SK-N-SH treated with all-trans-retinoic acid at 6 μM for 48 hours (cell line): Measurements from ENCODE around the gene RACK1.

Experiments
- ATAC-seq: fragments of 200-7000 bp; cut with Tn5 transposase; 3 replicates; pipeline ENCODE4 v1.9.1; 2020; ENCODE audit warnings: mild to moderate bottlenecking, moderate library complexity
- ARNTL ChIP-seq: fragments of 450-650 bp; formaldehyde crosslinking; IDR thresholded peaks from 2 replicates; pipeline ENCODE4 v1.5.0; 2020; ENCODE audit warnings: low read depth, mild to moderate bottlenecking, moderate library complexity, borderline replicate concordance
- BACH2 ChIP-seq: fragments of 250-450 bp; sonication (Bioruptor Pico); IDR thresholded peaks from 2 replicates; pipeline ENCODE4 v1.9.0; 2021; ENCODE audit warnings: mild to moderate bottlenecking, borderline replicate concordance
- CREB5 ChIP-seq: fragments of 250-450 bp; sonication (Bioruptor Pico); IDR thresholded peaks from 2 replicates; pipeline ENCODE4 v1.5.1; 2020; ENCODE audit warnings: low read depth, mild to moderate bottlenecking, moderate library complexity
- CSDC2 ChIP-seq: fragments of 250-450 bp; sonication (Bioruptor Pico); IDR thresholded peaks from 2 replicates; pipeline ENCODE4 v1.5.0; 2020; ENCODE audit warnings: mild to moderate bottlenecking, moderate library complexity
- ESRRG ChIP-seq: fragments of 250-450 bp; sonication (Bioruptor Pico); IDR thresholded peaks from 2 replicates; pipeline ENCODE4 v1.6.1; 2021; ENCODE audit warnings: mild to moderate bottlenecking
- GLIS3 ChIP-seq: fragments of 250-450 bp; sonication (Bioruptor Pico); IDR thresholded peaks from 2 replicates; pipeline ENCODE4 v1.5.0; 2020; ENCODE audit warnings: mild to moderate bottlenecking, moderate library complexity
- ISL1 ChIP-seq: fragments of 250-450 bp; sonication (Bioruptor Pico); IDR thresholded peaks from 2 replicates; pipeline ENCODE4 v2.1.2; 2022; ENCODE audit warnings: mild to moderate bottlenecking, moderate library complexity
- OSR1 ChIP-seq: fragments of 250-450 bp; sonication (Bioruptor Pico); IDR thresholded peaks from 2 replicates; pipeline ENCODE4 v1.8.0; 2022; ENCODE audit warnings: moderate library complexity, mild to moderate bottlenecking, inconsistent platforms
- PPARA ChIP-seq: fragments of 250-450 bp; sonication (Bioruptor Pico); IDR thresholded peaks from 2 replicates; pipeline ENCODE4 v1.5.0; 2020; ENCODE audit warnings: mild to moderate bottlenecking, borderline replicate concordance
- RARB ChIP-seq: fragments of 250-450 bp; sonication (Bioruptor Pico); IDR thresholded peaks from 2 replicates; pipeline ENCODE4 v1.8.0; 2021; ENCODE audit warnings: mild to moderate bottlenecking, moderate library complexity
- SNAI2 ChIP-seq: fragments of 250-450 bp; sonication (Bioruptor Pico); IDR thresholded peaks from 2 replicates; pipeline ENCODE4 v1.5.0; 2020; ENCODE audit warnings: mild to moderate bottlenecking, moderate library complexity
- TCF4 ChIP-seq: fragments of 250-450 bp; sonication (Bioruptor Pico); IDR thresholded peaks from 2 replicates; pipeline ENCODE4 v1.8.0; 2021; ENCODE audit warnings: mild to moderate bottlenecking, moderate library complexity, borderline replicate concordance
- TOX ChIP-seq: fragments of 250-450 bp; sonication (Bioruptor Pico); IDR thresholded peaks from 2 replicates; pipeline ENCODE4 v1.8.0; 2021; ENCODE audit warnings: mild to moderate bottlenecking, moderate library complexity, borderline replicate concordance
- ZC3H10 ChIP-seq: fragments of 250-450 bp; sonication (Bioruptor Pico); IDR thresholded peaks from 2 replicates; pipeline ENCODE4 v1.5.1; 2021; ENCODE audit warnings: mild to moderate bottlenecking, moderate library complexity
- ZFP3 ChIP-seq: fragments of 250-450 bp; sonication (Bioruptor Pico); IDR thresholded peaks from 2 replicates; pipeline ENCODE4 v1.5.0; 2020; ENCODE audit warnings: mild to moderate bottlenecking, moderate library complexity
- ZFP30 ChIP-seq: fragments of 450-650 bp; formaldehyde crosslinking; IDR thresholded peaks from 2 replicates; pipeline ENCODE4 v1.5.0; 2022; ENCODE audit warnings: mild to moderate bottlenecking, moderate library complexity
- ZNF70 ChIP-seq: fragments of 450-650 bp; formaldehyde crosslinking; IDR thresholded peaks from 2 replicates; pipeline ENCODE4 v1.5.0; 2020; ENCODE audit warnings: mild to moderate bottlenecking, moderate library complexity
- ZNF8 ChIP-seq: fragments of 450-650 bp; formaldehyde crosslinking; IDR thresholded peaks from 2 replicates; pipeline ENCODE4 v1.5.0; 2020; ENCODE audit warnings: mild to moderate bottlenecking, moderate library complexity
- TF ChIP-seq, protein P1 (sequence below): fragments of 250-450 bp; sonication (Bioruptor Pico); IDR thresholded peaks from 2 replicates; pipeline ENCODE4 v1.8.0; 2021; ENCODE audit warnings: low read depth, mild to moderate bottlenecking, moderate library complexity, borderline replicate concordance
- TF ChIP-seq, protein P2 (sequence below): fragments of 250-450 bp; sonication (Bioruptor Pico); IDR thresholded peaks from 2 replicates; pipeline ENCODE4 v1.5.1; 2021; ENCODE audit warnings: mild to moderate bottlenecking, moderate library complexity
- TF ChIP-seq, protein P3 (sequence below): fragments of 250-450 bp; sonication (Bioruptor Pico); IDR thresholded peaks from 2 replicates; pipeline ENCODE4 v1.5.0; 2020; ENCODE audit warnings: mild to moderate bottlenecking, moderate library complexity

The RACK1 gene

GRCh38 chr5:181203777-181204112 is 40.0 kb downstream of the RACK1 start:
- no peak for ATAC-seq

DNA sequence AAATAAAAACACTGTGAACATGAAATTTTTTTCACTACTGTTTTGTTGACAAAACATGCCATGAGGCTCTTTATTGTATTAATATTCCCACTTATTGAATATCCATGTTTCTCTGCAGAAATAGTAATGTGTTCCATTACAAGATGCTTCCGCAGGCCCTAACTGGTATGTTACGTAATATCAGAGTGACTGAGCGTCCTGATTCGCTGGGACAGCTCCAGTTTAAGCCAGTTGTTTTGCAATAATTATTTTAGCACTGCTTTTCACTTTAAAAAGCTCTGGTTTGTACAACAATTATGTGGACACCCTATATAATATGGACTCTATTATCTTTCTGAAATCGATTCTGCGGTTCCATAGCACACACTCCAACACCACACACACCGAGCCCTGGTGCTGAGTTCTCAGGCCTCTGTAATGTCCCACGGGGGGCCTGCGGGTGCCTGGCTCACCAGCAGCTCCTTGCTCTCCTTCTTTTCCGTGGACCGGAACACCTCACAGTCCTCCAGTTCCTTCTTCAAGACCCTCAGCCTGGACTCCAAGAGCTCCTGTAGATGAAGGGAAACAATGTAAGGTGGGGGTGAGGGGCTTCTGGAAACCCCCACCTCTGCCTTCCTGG is 40.5 kb downstream of the RACK1 start:
- TF ChIP-seq ESRRG (no peak), RARB (CRISPR knock-in tag) (no peak), ZFP3 (CRISPR knock-in tag) (no peak), ZC3H10 (no peak), OSR1 (CRISPR knock-in tag) (no peak), ARNTL (CRISPR knock-in tag) (no peak), GLIS3 (CRISPR knock-in tag) (no peak), CSDC2 (CRISPR knock-in tag) (no peak), ZNF8 (CRISPR knock-in tag) (no peak), BACH2 (no peak), ZFP30 (no peak), ZNF70 (CRISPR knock-in tag) (no peak), PPARA (CRISPR knock-in tag) (no peak), SNAI2 (no peak), TOX (CRISPR knock-in tag) (no peak), ISL1 (no peak)
- TF ChIP-seq, protein P1, sequence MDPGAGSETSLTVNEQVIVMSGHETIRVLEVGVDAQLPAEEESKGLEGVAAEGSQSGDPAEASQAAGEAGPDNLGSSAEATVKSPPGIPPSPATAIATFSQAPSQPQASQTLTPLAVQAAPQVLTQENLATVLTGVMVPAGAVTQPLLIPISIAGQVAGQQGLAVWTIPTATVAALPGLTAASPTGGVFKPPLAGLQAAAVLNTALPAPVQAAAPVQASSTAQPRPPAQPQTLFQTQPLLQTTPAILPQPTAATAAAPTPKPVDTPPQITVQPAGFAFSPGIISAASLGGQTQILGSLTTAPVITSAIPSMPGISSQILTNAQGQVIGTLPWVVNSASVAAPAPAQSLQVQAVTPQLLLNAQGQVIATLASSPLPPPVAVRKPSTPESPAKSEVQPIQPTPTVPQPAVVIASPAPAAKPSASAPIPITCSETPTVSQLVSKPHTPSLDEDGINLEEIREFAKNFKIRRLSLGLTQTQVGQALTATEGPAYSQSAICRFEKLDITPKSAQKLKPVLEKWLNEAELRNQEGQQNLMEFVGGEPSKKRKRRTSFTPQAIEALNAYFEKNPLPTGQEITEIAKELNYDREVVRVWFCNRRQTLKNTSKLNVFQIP (CRISPR knock-in tag), result no peak
- TF ChIP-seq, protein P2, sequence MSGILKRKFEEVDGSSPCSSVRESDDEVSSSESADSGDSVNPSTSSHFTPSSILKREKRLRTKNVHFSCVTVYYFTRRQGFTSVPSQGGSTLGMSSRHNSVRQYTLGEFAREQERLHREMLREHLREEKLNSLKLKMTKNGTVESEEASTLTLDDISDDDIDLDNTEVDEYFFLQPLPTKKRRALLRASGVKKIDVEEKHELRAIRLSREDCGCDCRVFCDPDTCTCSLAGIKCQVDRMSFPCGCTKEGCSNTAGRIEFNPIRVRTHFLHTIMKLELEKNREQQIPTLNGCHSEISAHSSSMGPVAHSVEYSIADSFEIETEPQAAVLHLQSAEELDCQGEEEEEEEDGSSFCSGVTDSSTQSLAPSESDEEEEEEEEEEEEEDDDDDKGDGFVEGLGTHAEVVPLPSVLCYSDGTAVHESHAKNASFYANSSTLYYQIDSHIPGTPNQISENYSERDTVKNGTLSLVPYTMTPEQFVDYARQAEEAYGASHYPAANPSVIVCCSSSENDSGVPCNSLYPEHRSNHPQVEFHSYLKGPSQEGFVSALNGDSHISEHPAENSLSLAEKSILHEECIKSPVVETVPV, result no peak
- ATAC-seq, result no peak

More at GRCh38 chr5:181203777-181204112, 40.0 kb downstream of the RACK1 start:
- no peak for TF ChIP-seq ZC3H10
- TF ChIP-seq ESRRG, result no peak
- no peak for TF ChIP-seq ZFP3 (CRISPR knock-in tag)
- TF ChIP-seq ZFP30, result no peak
- TF ChIP-seq TOX (CRISPR knock-in tag), result no peak
- TF ChIP-seq, all 23 proteins: peak for 0

- ATAC-seq, result no peak
- TF ChIP-seq PPARA (CRISPR knock-in tag), result no peak
Measured at GRCh38 chr5:181200816-181201215, 42.9 kb downstream of the RACK1 start.

- ATAC-seq, result no peak
- TF ChIP-seq, protein P2, result no peak
- TF ChIP-seq, protein P1 (CRISPR knock-in tag), result no peak
- TF ChIP-seq ARNTL (CRISPR knock-in tag), result no peak
- no peak for TF ChIP-seq PPARA (CRISPR knock-in tag)
- TF ChIP-seq RARB (CRISPR knock-in tag), result no peak
- no peak for TF ChIP-seq ZFP3 (CRISPR knock-in tag)
- no peak for TF ChIP-seq TOX (CRISPR knock-in tag)
- TF ChIP-seq ISL1, result no peak
- TF ChIP-seq CREB5 (CRISPR knock-in tag), result no peak
- no peak for TF ChIP-seq OSR1 (CRISPR knock-in tag)
- TF ChIP-seq TCF4 (CRISPR knock-in tag), result no peak
- no peak for TF ChIP-seq ZNF8 (CRISPR knock-in tag)
- TF ChIP-seq, protein P3, sequence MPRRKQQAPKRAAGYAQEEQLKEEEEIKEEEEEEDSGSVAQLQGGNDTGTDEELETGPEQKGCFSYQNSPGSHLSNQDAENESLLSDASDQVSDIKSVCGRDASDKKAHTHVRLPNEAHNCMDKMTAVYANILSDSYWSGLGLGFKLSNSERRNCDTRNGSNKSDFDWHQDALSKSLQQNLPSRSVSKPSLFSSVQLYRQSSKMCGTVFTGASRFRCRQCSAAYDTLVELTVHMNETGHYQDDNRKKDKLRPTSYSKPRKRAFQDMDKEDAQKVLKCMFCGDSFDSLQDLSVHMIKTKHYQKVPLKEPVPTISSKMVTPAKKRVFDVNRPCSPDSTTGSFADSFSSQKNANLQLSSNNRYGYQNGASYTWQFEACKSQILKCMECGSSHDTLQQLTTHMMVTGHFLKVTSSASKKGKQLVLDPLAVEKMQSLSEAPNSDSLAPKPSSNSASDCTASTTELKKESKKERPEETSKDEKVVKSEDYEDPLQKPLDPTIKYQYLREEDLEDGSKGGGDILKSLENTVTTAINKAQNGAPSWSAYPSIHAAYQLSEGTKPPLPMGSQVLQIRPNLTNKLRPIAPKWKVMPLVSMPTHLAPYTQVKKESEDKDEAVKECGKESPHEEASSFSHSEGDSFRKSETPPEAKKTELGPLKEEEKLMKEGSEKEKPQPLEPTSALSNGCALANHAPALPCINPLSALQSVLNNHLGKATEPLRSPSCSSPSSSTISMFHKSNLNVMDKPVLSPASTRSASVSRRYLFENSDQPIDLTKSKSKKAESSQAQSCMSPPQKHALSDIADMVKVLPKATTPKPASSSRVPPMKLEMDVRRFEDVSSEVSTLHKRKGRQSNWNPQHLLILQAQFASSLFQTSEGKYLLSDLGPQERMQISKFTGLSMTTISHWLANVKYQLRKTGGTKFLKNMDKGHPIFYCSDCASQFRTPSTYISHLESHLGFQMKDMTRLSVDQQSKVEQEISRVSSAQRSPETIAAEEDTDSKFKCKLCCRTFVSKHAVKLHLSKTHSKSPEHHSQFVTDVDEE (CRISPR knock-in tag), result no peak
- no peak for TF ChIP-seq ZNF70 (CRISPR knock-in tag)
- no peak for TF ChIP-seq BACH2
- no peak for TF ChIP-seq GLIS3 (CRISPR knock-in tag)
- TF ChIP-seq ZFP30, result no peak
- no peak for TF ChIP-seq ESRRG
- TF ChIP-seq SNAI2, result no peak
Measured at GRCh38 chr5:181199881-181200638, 43.6 kb downstream of the RACK1 start.
